KMS-11 (cell line): ENCODE results near the gene CEND1.

Source experiments
- H2AFZ ChIP-seq: fragments of 200-600 bp; sonication (generic); 2 replicates; pipeline ENCODE4 v1.6.1; 2016; ENCODE audit warnings: antibody characterized with exemption, mixed run types, low read depth
- H3K27ac ChIP-seq: fragments of 200-600 bp; sonication (generic); 2 replicates; pipeline ENCODE4 v1.6.1; 2016; ENCODE audit warnings: mild to moderate bottlenecking, mixed run types
- H3K27me3 ChIP-seq: fragments of 200-600 bp; sonication (generic); 2 replicates; pipeline ENCODE4 v1.6.1; 2017; ENCODE audit warnings: mild to moderate bottlenecking, low read depth, mixed run types, moderate library complexity; ENCODE audit not compliant: insufficient read depth
- H3K36me3 ChIP-seq: fragments of 200-600 bp; sonication (generic); 2 replicates; pipeline ENCODE4 v1.6.1; 2017; ENCODE audit warnings: mild to moderate bottlenecking, mixed run types; ENCODE audit not compliant: insufficient read depth
- H3K4me1 ChIP-seq: fragments of 200-600 bp; sonication (generic); 2 replicates; pipeline ENCODE4 v1.6.1; 2016; ENCODE audit warnings: mild to moderate bottlenecking, low read depth, mixed run types; ENCODE audit not compliant: poor library complexity, severe bottlenecking
- H3K4me2 ChIP-seq: fragments of 200-600 bp; sonication (generic); 2 replicates; pipeline ENCODE4 v1.7.0; 2016; ENCODE audit warnings: mild to moderate bottlenecking, mixed run types
- H3K4me3 ChIP-seq: fragments of 200-600 bp; sonication (generic); IDR thresholded peaks from 2 replicates; pipeline ENCODE4 v1.6.1; 2017; ENCODE audit warnings: low read depth, low read length, mixed read lengths; ENCODE audit not compliant: insufficient read depth
- H3K79me2 ChIP-seq: fragments of 200-600 bp; sonication (generic); 2 replicates; pipeline ENCODE4 v1.6.1; 2016; ENCODE audit warnings: low read depth, mixed run types; ENCODE audit not compliant: insufficient read depth
- H3K9ac ChIP-seq: fragments of 200-600 bp; sonication (generic); 2 replicates; pipeline ENCODE4 v1.6.1; 2016; ENCODE audit warnings: mild to moderate bottlenecking, mixed run types
- H4K20me1 ChIP-seq: fragments of 200-600 bp; sonication (generic); 2 replicates; pipeline ENCODE4 v1.6.1; 2016; ENCODE audit warnings: mild to moderate bottlenecking, mixed run types; ENCODE audit not compliant: insufficient read depth
- TF ChIP-seq, protein P1 (sequence below): fragments of 200-600 bp; sonication (generic); conservative IDR thresholded peaks from 2 replicates; pipeline ENCODE4 v1.6.1; 2017; ENCODE audit warnings: low read depth, mild to moderate bottlenecking, antibody characterized with exemption, low read length, moderate library complexity, mixed read lengths

The CEND1 gene

DNA sequence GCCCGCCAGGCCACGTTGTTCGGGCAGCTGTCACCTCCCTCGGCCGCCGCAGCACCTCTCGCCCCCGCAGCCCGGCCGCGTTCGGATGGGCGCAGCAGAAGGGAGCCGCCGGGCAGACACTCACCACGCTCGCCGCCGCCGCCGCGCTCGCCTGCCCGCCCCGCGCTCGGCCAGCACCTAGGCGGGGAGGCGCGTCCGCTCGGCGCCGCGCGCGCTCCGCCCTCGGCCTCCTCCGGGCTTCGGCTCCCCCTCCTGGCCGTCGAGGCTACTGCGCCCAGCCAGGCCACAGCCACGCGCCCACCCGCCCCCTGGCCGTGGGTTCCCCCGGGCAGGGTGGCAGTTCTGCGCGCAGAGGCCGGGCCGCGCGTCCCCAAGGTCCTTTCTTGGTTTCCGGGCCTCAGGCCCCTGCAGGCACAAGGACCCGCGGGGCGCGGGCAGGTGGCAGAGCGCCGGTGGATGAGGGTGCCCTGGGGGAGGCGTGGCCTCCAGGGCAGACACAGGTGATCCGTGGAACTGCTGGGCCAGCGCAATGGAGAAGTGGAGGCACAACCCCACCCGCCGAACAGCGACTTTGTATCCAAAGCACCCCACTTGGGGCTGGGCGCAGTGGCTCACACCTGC is 8.3 kb upstream of the CEND1 start, which contains the start of gene SLC25A22:
SLC25A22 (minus strand) TSS at position 189 of the 621 bp plus-strand sequence. CDS start 3,275 bp downstream, outside the sequence.
- 0 out of 2 replicates have a peak, but pooled peaks cover 4% of the 10 kb centered on the region for H3K79me2 ChIP-seq
- H2AFZ ChIP-seq = peak within 1 kb of the TSS; percentile 42
- peak within 1 kb of the TSS; percentile 28 for H3K4me3 ChIP-seq
- peak within 1 kb of the TSS; percentile 99 for H3K4me2 ChIP-seq
- H3K9ac ChIP-seq = peak within 1 kb of the TSS; percentile 67
- TF ChIP-seq, protein P1, sequence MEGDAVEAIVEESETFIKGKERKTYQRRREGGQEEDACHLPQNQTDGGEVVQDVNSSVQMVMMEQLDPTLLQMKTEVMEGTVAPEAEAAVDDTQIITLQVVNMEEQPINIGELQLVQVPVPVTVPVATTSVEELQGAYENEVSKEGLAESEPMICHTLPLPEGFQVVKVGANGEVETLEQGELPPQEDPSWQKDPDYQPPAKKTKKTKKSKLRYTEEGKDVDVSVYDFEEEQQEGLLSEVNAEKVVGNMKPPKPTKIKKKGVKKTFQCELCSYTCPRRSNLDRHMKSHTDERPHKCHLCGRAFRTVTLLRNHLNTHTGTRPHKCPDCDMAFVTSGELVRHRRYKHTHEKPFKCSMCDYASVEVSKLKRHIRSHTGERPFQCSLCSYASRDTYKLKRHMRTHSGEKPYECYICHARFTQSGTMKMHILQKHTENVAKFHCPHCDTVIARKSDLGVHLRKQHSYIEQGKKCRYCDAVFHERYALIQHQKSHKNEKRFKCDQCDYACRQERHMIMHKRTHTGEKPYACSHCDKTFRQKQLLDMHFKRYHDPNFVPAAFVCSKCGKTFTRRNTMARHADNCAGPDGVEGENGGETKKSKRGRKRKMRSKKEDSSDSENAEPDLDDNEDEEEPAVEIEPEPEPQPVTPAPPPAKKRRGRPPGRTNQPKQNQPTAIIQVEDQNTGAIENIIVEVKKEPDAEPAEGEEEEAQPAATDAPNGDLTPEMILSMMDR = peak; percentile 67
- no peaks in the 10 kb centered on the region for H3K27me3 ChIP-seq
- peak within 1 kb of the TSS; percentile 50 for H3K27ac ChIP-seq
- no peaks in the 10 kb centered on the region for H4K20me1 ChIP-seq
- H3K4me1 ChIP-seq = peaks cover 12% of the 10 kb centered on the region
- no peaks in the 10 kb centered on the region for H3K36me3 ChIP-seq

DNA sequence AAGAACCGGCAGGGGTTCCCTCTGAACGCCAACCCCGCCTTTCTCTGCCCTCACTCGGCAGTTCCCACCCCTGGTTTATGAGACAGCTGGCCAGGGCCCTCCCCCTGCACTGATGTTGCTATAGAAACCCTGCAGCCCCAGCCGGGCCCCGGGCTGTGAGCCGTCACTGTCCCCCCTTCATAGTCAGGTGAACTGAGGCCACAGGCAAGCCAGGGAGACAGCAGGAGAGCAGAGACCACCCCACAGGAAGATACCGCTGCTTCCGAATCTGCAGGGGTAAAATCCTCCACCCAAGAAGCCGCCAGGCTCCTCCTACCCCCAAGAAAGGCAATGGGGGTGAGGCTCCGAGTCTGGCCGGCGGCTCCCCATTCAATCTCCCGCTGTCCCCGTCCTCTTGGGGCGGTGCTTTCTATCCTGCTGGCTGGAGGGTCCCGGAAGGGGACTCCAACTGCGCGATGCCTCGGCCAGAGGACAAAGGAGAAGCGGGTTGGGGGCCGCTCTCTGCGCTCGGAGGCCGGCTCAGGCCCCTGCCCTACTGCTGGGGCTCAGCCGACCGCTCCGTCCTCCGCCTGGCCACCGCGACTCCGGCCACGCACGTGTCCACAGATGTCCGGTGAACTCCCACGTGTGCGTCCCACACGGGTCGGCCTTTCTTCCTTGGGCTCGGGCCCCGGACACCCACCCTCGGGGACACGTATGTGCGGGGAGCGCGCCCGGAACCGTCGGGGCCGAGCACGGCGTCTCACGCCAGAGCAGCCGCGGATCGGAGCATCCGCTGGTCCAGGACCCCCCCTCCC is 7.6 kb upstream of the CEND1 start:
- peak overlapping the region; percentile 67 for H3K9ac ChIP-seq
- H4K20me1 ChIP-seq = no peaks in the 10 kb centered on the region
- H3K4me3 ChIP-seq = peak overlapping the region; percentile 28
- TF ChIP-seq, protein P1 = no peak
- peak overlapping the region; percentile 50 for H3K27ac ChIP-seq
- H3K4me1 ChIP-seq = peaks cover 12% of the 10 kb centered on the region
- peak overlapping the region; percentile 42 for H2AFZ ChIP-seq
- 0 out of 2 replicates have a peak, but pooled peaks cover 4% of the 10 kb centered on the region for H3K79me2 ChIP-seq
- H3K36me3 ChIP-seq = no peaks in the 10 kb centered on the region
- H3K27me3 ChIP-seq = no peaks in the 10 kb centered on the region
- peak overlapping the region; percentile 99 for H3K4me2 ChIP-seq

DNA sequence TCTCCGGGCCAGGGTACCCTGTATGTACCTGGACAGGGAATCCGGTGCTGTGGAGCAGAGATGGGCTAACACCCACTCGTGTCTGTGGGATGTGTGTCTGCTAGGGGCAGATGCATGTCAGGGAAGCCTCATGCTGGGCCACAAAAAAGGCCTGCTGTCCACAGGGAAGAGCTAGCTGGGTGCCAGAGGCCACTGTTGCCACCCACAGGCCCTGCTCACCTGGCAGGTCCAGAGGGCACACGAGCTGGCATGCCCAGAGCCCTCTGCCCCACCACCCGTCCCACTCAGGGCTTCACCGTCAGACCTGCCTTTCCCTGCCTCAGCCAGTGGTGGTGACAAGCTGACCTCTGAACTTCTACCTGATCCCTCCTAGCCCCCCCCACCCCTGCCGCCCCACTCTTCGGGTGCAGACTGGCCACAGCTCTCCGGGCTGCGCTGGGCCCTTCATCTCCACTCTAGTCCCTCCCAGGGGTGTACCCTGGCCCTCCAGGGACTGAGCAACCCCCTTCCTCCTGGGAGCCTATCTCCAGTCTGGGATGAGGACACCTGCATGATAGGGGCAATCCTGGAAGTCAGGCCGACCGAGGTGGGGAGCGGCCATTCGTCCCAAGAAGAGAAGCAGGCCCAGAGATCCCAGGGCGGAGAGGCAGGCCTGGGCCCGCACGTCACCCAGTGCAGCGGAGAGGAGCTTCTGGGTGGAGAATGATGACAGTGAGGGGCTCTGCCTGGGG is 6.8 kb upstream of the CEND1 start:
- TF ChIP-seq, protein P1 = no peak
- Histone ChIP-seq H2AFZ (no peak overlapping the region), H3K9ac (peak overlapping the region; percentile 67; the same call in 1 of the 2 replicates), H3K27ac (peak overlapping the region; percentile 50; the same call in 1 of the 2 replicates), H3K4me3 (peak overlapping the region; percentile 28), H3K79me2 (0 out of 2 replicates have a peak, but pooled peaks cover 4% of the 10 kb centered on the region), H3K36me3 (no peaks in the 10 kb centered on the region), H3K4me2 (peak overlapping the region; percentile 99), H3K27me3 (no peaks in the 10 kb centered on the region), H4K20me1 (no peaks in the 10 kb centered on the region), H3K4me1 (peaks cover 12% of the 10 kb centered on the region)
